H9 (cell line): Measurements from ENCODE around the gene G3BP2. TPM values are rescaled to one million over a fixed set of nuclear protein-coding genes. Genes with fewer than 3 reads are reported as not detected.

Experiments
- DNase-seq: peaks from one replicate; pipeline ENCODE4 v3.0.0-alpha.2; 2017
- H2AFZ ChIP-seq: one replicate; pipeline ENCODE4 v1.6.1; 2013; ENCODE audit warnings: mild to moderate bottlenecking, low read length, control low read depth, moderate library complexity
- H2AK5ac ChIP-seq: 2 replicates; pipeline ENCODE4 v1.6.1; 2013; ENCODE audit warnings: low read length, control low read depth, mixed read lengths; ENCODE audit not compliant: insufficient read length
- H2BK120ac ChIP-seq: one replicate; pipeline ENCODE4 v1.6.1; 2013; ENCODE audit warnings: low read depth, mild to moderate bottlenecking, low read length, control low read depth, inconsistent platforms; ENCODE audit not compliant: poor library complexity, severe bottlenecking
- H2BK12ac ChIP-seq: 2 replicates; pipeline ENCODE4 v1.6.1; 2013; ENCODE audit warnings: low read length, control low read depth, mixed read lengths, low read depth; ENCODE audit not compliant: insufficient read length
- H2BK15ac ChIP-seq: 2 replicates; pipeline ENCODE4 v1.6.1; 2013; ENCODE audit warnings: low read depth, low read length, control low read depth
- H2BK20ac ChIP-seq: one replicate; pipeline ENCODE4 v1.6.1; 2013; ENCODE audit warnings: low read depth, mild to moderate bottlenecking, low read length, control low read depth, inconsistent platforms; ENCODE audit not compliant: poor library complexity, severe bottlenecking
- H2BK5ac ChIP-seq: 2 replicates; pipeline ENCODE4 v1.6.1; 2013; ENCODE audit warnings: low read length, control low read depth, mixed read lengths; ENCODE audit not compliant: insufficient read length
- H3K14ac ChIP-seq: 2 replicates; pipeline ENCODE4 v1.6.1; 2013; ENCODE audit warnings: low read length, control low read depth; ENCODE audit not compliant: insufficient read depth
- H3K18ac ChIP-seq: 2 replicates; pipeline ENCODE4 v1.6.1; 2013; ENCODE audit warnings: low read depth, mild to moderate bottlenecking, mixed read lengths, low read length, control low read depth; ENCODE audit not compliant: insufficient read length
- H3K23ac ChIP-seq: 2 replicates; pipeline ENCODE4 v1.6.1; 2013; ENCODE audit warnings: low read length, control low read depth, mixed read lengths, low read depth; ENCODE audit not compliant: insufficient read length
- H3K23me2 ChIP-seq: 2 replicates; pipeline ENCODE4 v1.6.1; 2013; ENCODE audit warnings: low read depth, mild to moderate bottlenecking, mixed read lengths, low read length, control low read depth; ENCODE audit not compliant: insufficient read length, poor library complexity, severe bottlenecking
- H3K27ac ChIP-seq: 2 replicates; pipeline ENCODE4 v1.5.1; 2013; ENCODE audit warnings: low read length, control low read depth, mixed read lengths, low read depth; ENCODE audit not compliant: insufficient read length
- H3K27me3 ChIP-seq: 2 replicates; pipeline ENCODE4 v1.6.1; 2013; ENCODE audit warnings: low read length, control low read depth, inconsistent platforms; ENCODE audit not compliant: insufficient read depth
- H3K4ac ChIP-seq: 2 replicates; pipeline ENCODE4 v1.6.1; 2013; ENCODE audit warnings: low read depth, mild to moderate bottlenecking, control low read depth, inconsistent platforms, low read length, moderate library complexity
- H3K4me1 ChIP-seq: 2 replicates; pipeline ENCODE4 v1.6.1; 2013; ENCODE audit warnings: low read length, control low read depth, inconsistent platforms; ENCODE audit not compliant: insufficient read depth
- H3K4me2 ChIP-seq: 2 replicates; pipeline ENCODE4 v1.6.1; 2013; ENCODE audit warnings: low read length, control low read depth, mixed read lengths; ENCODE audit not compliant: insufficient read length, insufficient read depth
- H3K56ac ChIP-seq: 2 replicates; pipeline ENCODE4 v1.6.1; 2013; ENCODE audit warnings: low read depth, mild to moderate bottlenecking, mixed read lengths, low read length, control low read depth; ENCODE audit not compliant: insufficient read length
- H3K79me1 ChIP-seq: 2 replicates; pipeline ENCODE4 v1.6.1; 2013; ENCODE audit warnings: low read depth, mild to moderate bottlenecking, moderate library complexity, low read length, control low read depth, inconsistent platforms; ENCODE audit not compliant: insufficient read depth, poor library complexity, severe bottlenecking
- H3K79me2 ChIP-seq: 2 replicates; pipeline ENCODE4 v1.6.1; 2013; ENCODE audit warnings: low read length, control low read depth, inconsistent platforms; ENCODE audit not compliant: insufficient read depth
- H3K9ac ChIP-seq: 2 replicates; pipeline ENCODE4 v1.6.1; 2013; ENCODE audit warnings: low read length, control low read depth, mixed read lengths; ENCODE audit not compliant: insufficient read length; ENCODE audit errors: extremely low read depth
- H3K9me3 ChIP-seq: one replicate; pipeline ENCODE4 v1.6.1; 2013; ENCODE audit warnings: low read depth, low read length, inconsistent platforms; ENCODE audit not compliant: control insufficient read depth
- H3T11ph ChIP-seq: one replicate; pipeline ENCODE4 v1.6.1; 2013; ENCODE audit warnings: mild to moderate bottlenecking, low read length, control low read depth, inconsistent platforms
- H4K20me1 ChIP-seq: one replicate; pipeline ENCODE4 v1.6.1; 2013; ENCODE audit not compliant: control insufficient read depth, insufficient read length, insufficient read depth
- H4K5ac ChIP-seq: 2 replicates; pipeline ENCODE4 v1.6.1; 2013; ENCODE audit warnings: low read depth, mild to moderate bottlenecking, mixed read lengths, low read length, control low read depth; ENCODE audit not compliant: insufficient read length
- H4K8ac ChIP-seq: replicated peaks from 2 replicates; pipeline ENCODE4 v1.6.1; 2013; ENCODE audit warnings: low read length, control low read depth, mixed read lengths, low read depth; ENCODE audit not compliant: insufficient read length
- H4K91ac ChIP-seq: 2 replicates; pipeline ENCODE4 v1.6.1; 2013; ENCODE audit warnings: low read depth, mild to moderate bottlenecking, moderate library complexity, mixed read lengths, low read length, control low read depth; ENCODE audit not compliant: insufficient read length
- H3K27ac Mint-ChIP-seq, 3 experiments: 2 replicates in 2 of 3; 3 replicates in 1 of 3; pipeline ENCODE4 v1.8.0; 2020 to 2021; ENCODE audit warnings: mixed read lengths in 3 of 3, mild to moderate bottlenecking in 1 of 3, moderate library complexity in 1 of 3
- H3K27me3 Mint-ChIP-seq: 2 replicates; pipeline ENCODE4 v1.8.0; 2021; ENCODE audit warnings: low read depth, mild to moderate bottlenecking, moderate library complexity, mixed read lengths
- H3K36me3 Mint-ChIP-seq, 3 experiments: 2 replicates in 2 of 3; 3 replicates in 1 of 3; pipeline ENCODE4 v1.8.0; 2020 to 2021; ENCODE audit warnings: low read depth in 3 of 3, mixed read lengths in 3 of 3; ENCODE audit not compliant: insufficient read depth in 1 of 3
- H3K4me1 Mint-ChIP-seq, 2 experiments: 2 replicates each; pipeline ENCODE4 v1.8.0; 2020; ENCODE audit warnings: mixed read lengths in 2 of 2
- H3K4me3 Mint-ChIP-seq, 2 experiments: 2 replicates in 1 of 2; 3 replicates in 1 of 2; pipeline ENCODE4 v1.8.0; 2020 to 2021; ENCODE audit warnings: mild to moderate bottlenecking in 2 of 2, mixed read lengths in 2 of 2, moderate library complexity in 1 of 2
- H3K9me3 Mint-ChIP-seq, 2 experiments: 2 replicates in 1 of 2; 3 replicates in 1 of 2; pipeline ENCODE4 v1.8.0; 2020; ENCODE audit warnings: mild to moderate bottlenecking in 2 of 2, mixed read lengths in 2 of 2, moderate library complexity in 1 of 2
- CTCF ChIP-seq: fragments of 200-600 bp; sonication (generic); conservative IDR thresholded peaks from 3 replicates; pipeline ENCODE4 v1.8.0; 2021; ENCODE audit warnings: antibody characterized with exemption, mild to moderate bottlenecking
- WGBS: extraction: QIAGEN DNeasy Blood & Tissue Kit; methylation state at CpG from one replicate; pipeline ENCODE4 v1.1.7; 2013; ENCODE audit warnings: missing lambda C conversion rate, low lambda C conversion rate, mixed read lengths; ENCODE audit not compliant: insufficient read length; ENCODE audit errors: extremely low coverage; 5-methylcytosine and 5-hydroxymethylcytosine counted together
- total RNA-seq: library from RNA; stranded (reverse); gene quantifications from 2 replicates; pipeline ENCODE4 v1.2.1, GENCODE V29; 2021

G3BP2 gene
- total RNA-seq, 1 experiment from 2014 or later, result 405 TPM

DNA sequence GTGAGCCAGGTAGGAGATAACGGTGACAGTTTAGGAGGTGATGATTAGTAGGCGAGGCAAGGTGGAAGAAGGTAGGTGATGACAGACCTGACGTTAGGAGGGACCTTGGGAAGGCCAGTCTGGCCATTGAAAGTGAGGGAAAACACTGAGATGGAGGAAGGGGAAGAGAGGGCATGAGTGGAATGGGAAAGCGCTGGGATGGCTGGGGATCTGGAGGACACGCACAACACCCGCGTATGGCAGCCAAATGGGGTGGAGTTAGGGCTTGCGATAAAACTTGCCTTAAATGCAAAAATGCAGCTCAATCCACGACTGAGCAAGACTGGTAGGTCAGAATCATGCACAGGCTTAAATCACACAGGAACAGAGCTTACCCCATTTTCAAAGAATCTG is 42.3 kb downstream of the G3BP2 start:
- WGBS, result no CpG with 5 or more reads among the region's 9 CpGs
- no peak for DNase-seq
- H3K27ac ChIP-seq, result no peak overlapping the region
- Mint-ChIP-seq H3K4me3 (peak overlapping the region; percentile 77 to 87), H3K36me3 (no peaks in the 10 kb centered on the region), H3K9me3 (no peaks in the 10 kb centered on the region), H3K27ac (0 out of 7 replicates have a peak overlapping the region, but pooled peaks of 1 of the 3 experiments have one; percentile 13), H3K27me3 (peaks cover 9% of the 10 kb centered on the region), H3K4me1 (peaks cover 5% of the 10 kb centered on the region in 2 experiments)
- no peaks in the 10 kb centered on the region for H4K20me1 ChIP-seq
- no peak overlapping the region for H2BK5ac ChIP-seq
- H3K14ac ChIP-seq, result no peak overlapping the region
- H2BK15ac ChIP-seq, result no peak overlapping the region
- no peak overlapping the region for H3K18ac ChIP-seq
- no peak overlapping the region for H4K8ac ChIP-seq
- no peak overlapping the region for H2BK120ac ChIP-seq
- no peak overlapping the region for H3K4ac ChIP-seq
- H2BK12ac ChIP-seq, result no peak overlapping the region
- H4K5ac ChIP-seq, result no peak overlapping the region
- no peaks in the 10 kb centered on the region for H3K27me3 ChIP-seq
- no peaks in the 10 kb centered on the region for H3K79me2 ChIP-seq
- no peak overlapping the region for H3T11ph ChIP-seq
- H2BK20ac ChIP-seq, result no peak overlapping the region
- peak overlapping the region; percentile 56 for H2AFZ ChIP-seq
- H3K23ac ChIP-seq, result no peak overlapping the region
- no peak for TF ChIP-seq CTCF
- no peaks in the 10 kb centered on the region for H3K9me3 ChIP-seq
- H3K4me2 ChIP-seq, result peak overlapping the region; percentile 95
- H2AK5ac ChIP-seq, result no peak overlapping the region
- H3K9ac ChIP-seq, result peak overlapping the region; percentile 18
- peaks cover 7% of the 10 kb centered on the region for H3K23me2 ChIP-seq
- peaks cover 2% of the 10 kb centered on the region; the same call in 1 of the 2 replicates for H3K4me1 ChIP-seq
- no peaks in the 10 kb centered on the region for H3K79me1 ChIP-seq
- H3K56ac ChIP-seq, result no peak overlapping the region
- H4K91ac ChIP-seq, result no peak overlapping the region
